Activated CD4-positive, alpha-beta T cell treated with anti-CD3 and anti-CD28 coated beads, Interleukin-2, amount 50 U/mL, for 16 hours (primary cell): ENCODE results near the gene CCDC7.
A peak's percentile ranks its signal among the peaks of the same experiment; 100 is the strongest.
"Not testable (repeated sequence)": the region's sequence is repeated elsewhere in the genome, so short reads cannot be mapped to it uniquely, and the experiment has no call there.

Source experiments
- DNase-seq: peaks from one replicate; pipeline ENCODE4 v3.0.0-alpha.2; 2020

The CCDC7 gene

DNA sequence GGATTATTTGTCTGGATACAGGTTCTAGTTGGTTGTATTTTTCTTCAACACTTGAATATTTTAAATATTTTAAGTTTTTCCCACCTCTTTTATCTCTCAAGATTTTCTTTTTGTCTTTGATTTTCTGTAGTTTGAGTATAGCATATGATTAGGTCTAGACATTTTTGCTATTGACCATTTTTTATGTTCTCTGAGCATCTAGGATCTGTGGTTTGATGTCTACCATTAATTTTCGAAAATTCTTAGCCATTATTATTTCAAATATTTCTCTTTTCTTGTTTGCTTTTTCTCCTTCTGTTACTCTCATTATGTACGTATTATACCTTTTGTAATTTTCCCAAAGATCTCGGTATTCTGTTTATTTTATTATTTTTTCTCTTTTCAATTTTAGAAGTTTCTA is 293.0 kb downstream of the CCDC7 start:
- DNase-seq: no peak

DNA sequence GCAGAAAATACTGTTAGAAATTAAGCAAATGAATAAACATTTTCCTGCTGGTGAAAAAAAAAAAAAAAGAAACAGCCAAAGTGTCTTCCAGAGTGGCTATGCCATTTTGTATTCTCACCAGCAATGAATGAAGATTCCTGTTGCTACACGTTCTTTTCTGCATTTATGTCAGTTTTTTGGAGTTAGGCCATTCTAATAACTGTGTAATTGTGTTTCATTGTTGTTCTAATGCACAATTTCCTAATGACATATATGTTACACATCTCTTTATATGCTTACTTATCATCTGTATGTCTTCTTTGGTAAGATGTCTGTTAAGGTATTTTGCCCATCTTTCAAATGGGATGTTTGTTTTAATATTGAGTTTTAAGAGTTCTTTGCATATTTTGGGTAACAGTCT is 298.4 kb downstream of the CCDC7 start:
- DNase-seq: no peak

DNA sequence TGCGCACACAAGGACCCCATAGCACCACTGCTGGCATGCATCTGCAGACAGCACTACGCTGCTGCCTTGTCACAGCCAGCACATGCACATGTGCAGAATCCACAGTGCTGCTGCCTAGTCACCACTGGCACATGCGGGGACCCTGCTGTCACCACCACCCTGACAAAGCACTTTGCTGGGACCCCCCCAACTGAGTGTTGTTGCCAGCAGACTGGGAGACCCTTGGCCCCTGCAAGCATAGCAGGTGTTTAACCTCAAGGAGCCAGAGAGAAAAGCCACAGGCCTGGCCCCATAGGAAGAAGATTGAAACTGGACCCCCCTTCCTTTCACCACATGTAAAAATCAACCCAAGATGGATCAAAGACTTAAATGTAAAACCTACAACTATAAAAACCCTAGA is 300.9 kb downstream of the CCDC7 start:
- no peak for DNase-seq

DNA sequence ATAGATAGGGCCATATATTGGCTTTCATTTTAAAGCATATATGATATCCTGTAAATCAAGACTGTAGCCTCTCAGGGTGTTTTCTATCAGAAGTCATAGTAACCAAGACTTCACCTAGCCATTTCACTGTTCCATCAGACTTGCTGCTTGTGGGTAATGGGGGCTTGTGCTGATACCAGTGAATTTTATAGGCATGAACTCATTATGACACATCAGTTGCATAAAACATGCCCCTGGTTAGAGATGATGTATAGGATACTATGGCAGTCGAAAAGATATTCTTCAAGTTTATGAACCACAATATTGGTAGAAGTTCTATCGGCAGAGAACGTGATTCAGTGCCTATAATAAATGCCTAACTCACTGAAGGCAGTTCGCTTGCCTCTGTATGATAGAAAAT is 305.6 kb downstream of the CCDC7 start:
- DNase-seq: no peak

DNA sequence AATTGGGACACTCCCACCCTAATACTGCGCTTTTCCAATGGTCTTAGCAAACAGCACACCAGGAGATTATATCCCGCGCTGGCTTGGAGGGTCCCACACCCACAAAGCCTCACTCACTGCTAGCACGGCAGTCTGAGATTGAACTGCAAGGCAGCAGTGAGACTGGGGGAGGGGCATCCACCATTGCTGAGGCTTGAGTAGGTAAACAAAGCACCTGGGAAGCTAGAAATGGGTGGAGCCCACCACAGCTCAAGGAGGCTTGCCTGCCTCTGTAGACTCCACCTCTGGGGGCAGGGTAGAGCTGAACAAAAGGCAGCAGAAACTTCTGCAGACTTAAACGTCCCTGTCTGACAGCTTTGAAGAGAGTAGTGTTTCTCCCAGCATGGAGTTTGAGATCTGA is 309.0 kb downstream of the CCDC7 start:
- DNase-seq: not testable (repeated sequence)

DNA sequence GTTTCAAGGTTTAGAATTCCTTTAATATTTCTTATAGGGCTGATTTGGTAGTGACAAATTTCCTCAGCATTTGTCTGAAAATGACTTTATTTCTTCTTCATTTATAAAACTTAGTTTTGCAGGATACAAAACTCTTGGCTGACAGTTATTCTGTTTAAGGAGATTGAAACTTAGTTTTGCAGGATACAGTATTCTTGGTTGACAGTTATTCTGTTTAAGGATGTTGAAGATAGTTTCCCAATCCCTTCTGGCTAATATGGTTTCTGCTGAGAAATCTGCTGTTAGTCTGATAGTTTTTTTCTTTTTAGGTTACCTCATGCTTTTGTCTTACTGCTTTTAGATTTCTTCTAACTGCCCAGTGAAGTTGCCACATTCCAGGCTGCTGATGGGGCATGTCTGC is 325.3 kb downstream of the CCDC7 start:
- DNase-seq: no peak

DNA sequence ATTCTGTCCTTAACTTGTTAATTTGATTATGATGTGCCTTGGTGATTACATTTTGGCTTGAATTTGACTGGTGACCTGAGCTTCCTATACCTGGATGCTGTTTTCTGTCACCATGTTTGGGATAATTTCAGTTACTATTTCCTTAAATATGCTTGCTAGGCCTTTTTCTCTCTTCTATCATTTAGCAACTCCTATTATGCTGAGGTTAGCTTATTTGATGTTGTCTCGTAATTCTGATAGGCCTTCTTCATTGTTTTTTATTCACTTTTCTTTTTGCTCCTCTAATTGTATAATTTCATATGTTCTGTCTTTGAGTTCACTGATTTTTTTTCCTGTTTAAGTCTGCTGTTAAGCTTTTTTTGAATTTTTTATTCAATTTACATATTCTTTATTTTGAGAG is 327.2 kb downstream of the CCDC7 start:
- no peak for DNase-seq

DNA sequence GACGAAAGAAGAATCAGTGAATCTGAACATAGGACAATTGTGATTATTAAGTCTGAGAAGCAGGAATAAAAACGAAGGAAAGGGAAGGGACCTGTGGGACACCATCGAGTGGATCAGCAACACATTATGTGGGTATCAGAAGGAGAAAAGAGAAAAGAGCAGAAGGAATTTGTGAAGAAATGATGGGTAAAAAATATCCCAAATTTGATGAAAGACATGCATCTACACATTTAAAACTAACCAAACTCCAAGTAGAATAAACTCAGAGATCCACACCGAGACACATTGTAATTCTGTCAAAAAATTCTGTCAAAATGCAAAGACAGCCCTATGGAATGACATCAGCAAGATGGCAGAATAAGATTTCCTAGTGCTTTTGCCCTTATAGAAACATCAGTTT is 341.0 kb downstream of the CCDC7 start:
- no peak for DNase-seq

DNA sequence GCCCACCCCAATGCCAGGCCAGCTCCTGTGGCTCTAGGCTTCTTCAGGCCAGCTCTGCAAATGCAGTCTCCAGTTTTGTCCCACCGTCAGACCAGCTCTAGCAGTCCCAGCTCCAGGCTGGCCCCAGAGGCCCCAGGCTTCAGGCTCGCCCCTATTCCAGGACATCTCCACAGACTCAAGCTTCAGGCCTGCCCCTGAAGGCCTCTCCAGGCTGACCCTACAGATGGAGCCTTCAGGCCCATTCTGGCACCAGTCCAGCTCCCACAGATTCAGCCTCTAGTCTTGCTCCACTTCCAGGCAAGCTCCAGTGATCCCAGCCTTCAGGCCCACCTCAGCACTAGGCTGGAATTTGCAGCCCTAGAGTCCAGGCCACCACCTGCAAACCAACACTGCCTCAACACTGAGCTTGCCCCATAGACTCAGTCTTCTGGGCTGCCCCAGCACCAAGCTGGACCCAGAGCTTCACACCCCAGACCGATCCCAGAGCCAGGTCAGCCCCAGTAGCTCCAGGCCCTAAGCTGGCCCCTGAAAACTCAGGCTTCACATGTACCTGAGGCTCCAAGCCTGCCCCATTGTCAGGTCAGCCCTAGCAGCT is 341.8 kb downstream of the CCDC7 start:
- no peak for DNase-seq

DNA sequence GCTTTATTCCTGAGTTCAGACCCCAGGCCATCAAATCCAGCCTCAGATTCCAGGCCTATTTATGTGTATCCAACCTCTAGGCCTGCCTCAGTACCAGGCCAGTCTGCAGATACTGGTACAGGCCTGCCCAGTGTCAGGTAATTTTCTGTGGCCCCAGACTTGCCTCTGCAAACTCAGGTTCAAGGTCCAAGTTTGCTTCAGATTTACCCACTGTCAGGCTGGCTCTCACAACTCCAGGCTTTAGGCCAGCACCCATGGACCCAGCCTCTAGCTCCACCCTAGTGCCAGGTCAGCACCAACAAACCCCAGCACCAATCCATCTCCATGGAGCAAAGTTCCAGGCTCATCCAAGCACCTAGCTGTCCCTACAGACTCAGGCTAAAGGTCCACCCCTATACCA is 342.4 kb downstream of the CCDC7 start:
- no peak for DNase-seq

DNA sequence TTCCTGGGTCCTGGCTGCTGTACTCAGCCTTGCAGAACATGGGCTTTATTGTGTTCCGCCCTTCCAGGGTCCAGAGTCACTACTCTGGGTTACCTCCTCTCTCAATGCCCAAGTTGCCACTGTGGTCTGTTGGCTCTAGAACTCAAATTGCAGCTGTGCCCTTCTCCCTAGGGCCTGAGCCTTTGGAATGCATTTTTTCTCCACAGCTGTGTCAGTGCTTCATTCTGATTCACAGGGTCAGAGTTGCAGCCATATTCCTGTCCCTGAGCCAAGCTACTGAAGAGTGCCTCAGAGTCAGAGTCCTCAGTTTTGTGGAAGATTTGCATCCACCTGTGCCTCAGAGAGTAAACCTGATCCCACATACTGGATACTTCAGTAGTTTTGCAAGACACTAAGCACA is 344.5 kb downstream of the CCDC7 start:
- no peak for DNase-seq

DNA sequence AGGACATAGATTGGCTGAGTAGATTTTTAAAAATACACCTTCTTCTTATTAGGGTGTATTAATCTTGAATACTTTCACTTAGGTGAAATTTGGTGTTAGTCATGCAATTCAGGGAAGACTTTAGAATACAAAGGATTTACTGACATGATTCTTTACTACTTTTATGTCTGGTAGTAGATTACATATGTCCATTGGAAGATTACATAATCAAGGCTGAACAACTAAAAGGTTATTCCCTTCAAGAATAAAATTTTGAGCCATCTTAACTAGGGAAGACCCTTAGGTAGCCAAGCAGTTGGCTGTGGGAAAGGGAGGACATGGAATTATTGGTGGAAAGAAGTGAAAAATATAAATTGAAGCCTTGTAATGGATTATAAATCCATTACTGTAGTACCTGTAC is 347.1 kb downstream of the CCDC7 start:
- DNase-seq: no peak

DNA sequence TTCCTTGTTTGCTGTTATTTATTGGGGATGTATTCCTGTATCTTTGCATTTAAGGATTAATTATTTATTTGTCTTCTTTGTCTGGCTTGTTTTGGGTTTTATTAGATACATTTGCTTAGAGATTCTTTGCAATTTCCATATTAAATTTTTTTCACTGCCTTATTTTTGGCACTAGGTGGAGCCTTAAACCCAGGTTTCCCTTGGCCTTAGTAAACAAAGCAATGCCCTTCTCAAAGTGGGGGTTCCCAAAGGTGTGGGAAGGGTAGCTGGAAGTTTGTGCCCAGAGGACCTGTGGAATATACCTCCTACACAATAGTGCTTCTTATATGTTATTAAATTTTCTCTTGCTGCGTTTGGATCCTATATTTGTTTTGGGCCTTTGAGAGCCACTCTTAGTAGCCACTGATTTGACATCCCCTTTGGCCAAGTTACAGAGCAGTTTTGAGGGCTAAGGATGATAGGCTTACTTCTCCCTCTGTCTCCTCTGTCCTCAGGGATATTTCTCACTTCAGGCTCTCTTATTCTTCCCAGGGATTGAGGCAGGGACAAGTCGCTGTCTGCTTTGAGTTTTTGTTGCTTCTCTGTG is 349.8 kb downstream of the CCDC7 start:
- DNase-seq: peak; percentile 30

DNA sequence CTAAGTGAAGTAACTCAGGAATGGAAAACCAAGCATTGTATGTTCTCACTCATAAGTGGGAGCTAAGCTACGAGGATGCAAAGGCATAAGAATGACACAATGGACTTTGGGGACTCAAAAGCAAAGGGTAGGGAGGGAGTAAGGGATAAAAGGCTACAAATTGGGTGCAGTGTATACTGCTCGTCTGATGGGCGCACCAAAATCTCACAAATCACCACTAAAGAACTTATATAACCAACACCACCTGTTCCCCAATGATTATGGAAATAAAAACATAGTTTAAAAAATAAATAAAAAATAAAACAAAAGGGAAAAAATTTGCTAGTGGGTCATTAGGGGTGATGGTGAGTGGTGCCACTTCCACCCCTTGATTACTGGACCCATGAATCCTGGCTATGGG is 351.5 kb downstream of the CCDC7 start:
- DNase-seq: not testable (repeated sequence)

DNA sequence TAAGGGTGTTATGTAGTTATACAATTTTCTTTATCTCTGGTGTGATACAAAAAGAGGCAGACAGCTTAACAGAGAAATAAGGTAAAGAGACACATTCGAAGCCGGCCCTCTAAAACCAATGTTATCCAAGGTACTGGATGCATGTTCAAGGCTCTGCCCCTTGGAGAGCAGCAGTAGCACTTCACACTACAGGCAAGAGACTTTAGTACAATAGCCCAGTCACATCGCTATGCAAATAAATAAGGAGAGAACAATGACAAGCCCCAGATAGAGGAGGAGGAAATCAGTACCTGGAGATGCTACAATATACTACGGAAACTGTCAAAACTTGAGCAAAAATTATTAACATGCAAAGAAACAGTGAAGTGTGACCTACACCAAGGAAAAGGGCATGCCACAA is 401.0 kb downstream of the CCDC7 start:
- no peak for DNase-seq

DNA sequence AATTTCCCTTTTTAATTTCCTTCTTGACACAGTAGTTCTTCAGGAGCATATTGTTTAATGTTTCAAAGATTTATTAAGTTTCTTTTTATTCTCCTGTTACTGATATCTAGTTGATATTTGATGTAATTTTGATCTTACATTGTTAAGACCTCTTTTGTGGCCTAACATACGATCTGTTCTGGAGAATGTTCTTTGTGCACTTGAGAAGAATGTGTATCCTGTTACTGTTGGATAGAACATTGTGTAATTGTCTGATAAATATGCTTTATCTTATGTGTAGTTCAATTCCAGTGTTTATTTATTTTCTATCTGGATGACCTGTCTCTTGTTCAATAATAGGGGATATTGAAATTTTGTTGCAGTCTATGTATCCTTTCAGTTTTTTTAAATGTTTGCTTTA is 405.4 kb downstream of the CCDC7 start:
- no peak for DNase-seq

DNA sequence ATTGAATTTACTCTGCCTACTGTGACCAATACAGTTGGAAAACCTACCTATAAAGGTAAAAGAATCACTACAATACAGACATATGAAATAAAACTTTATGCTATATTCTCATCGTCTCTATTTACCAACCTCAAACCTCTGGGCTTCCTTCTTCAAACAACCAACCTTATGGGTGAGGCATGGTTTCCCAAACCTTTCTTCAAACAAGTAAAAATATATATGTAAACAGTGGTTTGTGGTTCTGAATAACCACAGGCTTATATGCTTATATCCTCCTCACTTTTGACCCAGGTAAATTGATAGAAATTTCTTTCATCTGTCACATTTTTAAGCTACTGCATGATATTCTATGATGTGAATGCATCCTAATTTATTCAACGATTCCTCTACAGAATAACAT is 408.5 kb downstream of the CCDC7 start:
- no peak for DNase-seq

DNA sequence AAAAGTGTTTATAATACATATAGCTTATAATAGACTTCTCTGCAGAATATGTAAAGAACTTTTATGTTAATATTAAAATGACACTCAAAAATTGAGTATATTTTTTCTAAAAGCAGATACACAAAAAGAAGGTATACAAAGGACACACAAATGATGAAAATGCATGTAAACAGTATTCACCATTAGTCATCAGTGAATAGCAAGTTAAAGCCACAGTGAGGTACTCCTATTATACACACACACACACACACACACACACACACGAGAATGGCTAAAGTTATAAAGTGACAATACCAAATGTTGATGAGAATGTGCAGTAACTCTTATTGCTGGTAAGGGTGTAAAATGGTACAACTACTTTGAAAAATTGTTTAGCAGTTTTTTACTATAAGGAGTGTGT is 419.2 kb downstream of the CCDC7 start:
- DNase-seq: no peak

DNA sequence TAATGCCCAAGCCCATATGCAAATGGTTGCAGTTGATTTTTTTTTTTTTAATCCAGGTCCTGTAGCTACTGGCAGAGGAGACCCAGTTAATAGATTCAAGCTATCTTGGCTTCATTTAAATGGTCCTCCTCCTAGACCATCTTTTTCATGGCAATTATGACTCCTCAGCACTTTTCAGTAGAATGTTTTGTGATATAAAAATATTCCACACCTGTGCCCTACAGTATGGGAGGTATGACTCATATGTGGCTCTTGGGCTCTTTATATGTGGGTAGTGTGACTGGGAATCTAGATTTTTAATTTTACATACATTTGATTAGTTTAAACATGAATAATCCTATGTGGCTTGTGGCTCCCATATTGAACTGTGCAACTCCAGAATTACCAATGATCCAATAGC is 432.0 kb downstream of the CCDC7 start:
- no peak for DNase-seq

DNA sequence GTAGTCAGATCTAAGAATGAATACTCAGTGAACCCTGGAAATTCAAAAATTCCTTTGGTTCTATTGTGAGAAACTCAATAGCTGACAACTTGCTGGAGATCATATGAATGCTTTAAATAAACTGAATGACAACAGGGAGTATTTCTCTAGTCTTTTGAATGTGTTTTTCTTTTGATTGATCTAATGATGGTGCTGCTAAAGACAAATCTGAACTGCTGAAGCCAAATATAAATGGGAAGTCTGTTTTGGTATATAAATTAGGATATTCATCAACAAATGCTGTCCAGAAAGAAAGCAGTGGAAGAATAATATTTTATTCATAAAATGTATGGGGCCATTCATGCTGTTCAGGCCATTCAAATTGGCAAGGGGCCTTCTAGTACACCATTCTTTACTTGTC is 432.7 kb downstream of the CCDC7 start:
- DNase-seq: no peak

DNA sequence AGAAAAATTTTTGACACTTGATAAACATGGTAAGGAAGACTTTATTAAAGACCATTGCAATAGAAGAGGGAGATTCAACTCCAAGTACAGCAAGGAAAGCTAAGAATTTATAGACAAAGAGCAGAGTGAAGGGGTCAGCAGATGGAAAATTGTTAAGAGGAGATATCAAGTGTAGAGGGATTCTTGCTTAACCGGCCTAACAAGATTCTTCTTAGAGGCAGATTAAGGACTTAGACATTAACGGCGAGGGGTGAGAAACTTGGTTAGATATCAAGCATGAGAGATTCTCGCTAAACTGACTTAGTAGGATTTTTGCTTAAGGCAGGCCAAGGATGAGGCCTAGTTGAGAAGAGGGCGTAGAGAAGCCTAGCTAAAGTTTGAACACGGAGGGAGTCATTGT is 436.1 kb downstream of the CCDC7 start:
- no peak for DNase-seq

DNA sequence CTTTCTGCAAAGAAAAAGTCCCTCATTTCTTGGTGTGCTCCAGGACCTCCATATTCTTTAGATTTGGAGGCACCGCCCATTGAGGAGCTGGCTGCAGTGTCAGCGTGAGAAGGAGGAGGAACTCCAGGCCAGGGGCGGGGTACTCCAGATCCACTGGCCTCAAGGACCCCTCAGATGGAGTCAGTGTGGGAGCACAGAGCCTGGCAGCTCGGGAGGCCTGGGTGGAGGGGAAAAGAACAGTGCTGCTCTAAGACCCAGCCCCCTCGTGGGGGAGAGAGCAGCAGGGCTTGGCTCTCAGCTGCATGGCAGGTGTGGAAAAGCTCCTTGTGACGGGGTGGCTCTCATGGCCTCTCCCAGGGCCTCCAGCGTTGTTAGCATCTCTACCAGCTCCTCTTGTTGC is 441.5 kb downstream of the CCDC7 start:
- DNase-seq: no peak

DNA sequence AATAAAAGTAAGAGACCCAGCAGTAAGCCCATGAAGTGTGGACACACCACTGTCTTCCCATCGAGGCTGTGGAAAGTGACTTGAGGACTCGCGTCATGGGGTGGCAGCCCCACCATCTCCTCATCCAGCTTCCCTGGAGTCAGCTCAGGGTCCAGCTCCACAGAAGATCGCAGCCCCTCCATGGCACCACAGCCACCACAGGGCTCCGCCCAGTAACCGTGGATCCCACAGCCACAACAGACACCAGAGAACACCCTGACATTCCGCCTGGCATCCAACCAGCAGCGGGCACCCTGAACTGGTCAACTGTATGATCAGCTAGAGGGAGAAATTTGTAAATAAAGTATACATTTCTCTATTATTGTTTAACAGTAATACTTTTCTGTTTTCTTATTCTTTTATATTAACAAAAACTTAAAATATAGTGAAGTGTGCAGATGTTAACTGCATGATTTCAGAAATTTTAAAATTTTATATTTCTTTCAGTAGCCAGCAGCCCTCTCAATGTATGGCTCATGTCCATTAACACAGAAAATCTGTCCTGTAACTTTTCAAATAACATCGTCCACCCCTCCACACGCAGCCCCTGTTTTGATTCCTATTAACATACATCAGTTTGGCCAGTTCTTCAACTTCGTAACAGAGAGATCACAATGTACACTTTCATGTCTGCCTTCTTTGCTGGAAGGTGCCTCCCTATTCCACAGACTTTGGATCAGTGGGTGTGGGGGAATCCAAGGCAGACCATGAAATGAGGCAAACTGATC is 442.4 kb downstream of the CCDC7 start:
- no peak for DNase-seq

DNA sequence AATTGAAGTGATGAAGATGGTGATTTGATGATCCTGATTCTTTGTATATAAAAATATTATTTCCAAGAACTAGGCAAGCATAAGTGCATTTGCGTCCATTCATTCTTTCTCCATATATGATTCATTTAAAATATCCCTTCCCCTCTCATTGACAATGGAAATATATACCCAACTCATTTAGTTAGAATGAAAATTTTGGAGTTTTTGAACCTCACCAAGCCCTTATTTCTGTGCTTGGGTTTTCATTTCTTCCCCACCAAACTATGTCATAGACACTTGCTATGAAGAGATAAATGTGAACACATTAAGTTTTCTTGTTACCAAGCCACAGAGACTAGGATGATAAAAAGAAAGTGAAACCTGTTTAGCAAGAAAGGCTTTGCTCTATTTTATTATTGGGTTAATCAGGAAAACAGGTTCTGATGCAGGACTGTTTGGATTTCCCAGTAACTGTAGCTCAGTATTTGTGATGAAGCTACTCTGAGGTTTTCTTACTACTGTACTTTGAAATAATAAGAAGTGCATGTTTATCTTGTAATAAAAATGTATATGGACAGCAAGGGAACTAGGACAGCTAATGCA is 443.8 kb downstream of the CCDC7 start:
- no peak for DNase-seq
